DND-41 (cell line): ENCODE results near the gene PAAF1.

Source experiments
- ATAC-seq: fragments of 200-7000 bp; cut with Tn5 transposase; 3 replicates; pipeline ENCODE4 v1.9.1; 2021; ENCODE audit warnings: low read depth; ENCODE audit not compliant: insufficient read depth
- DNase-seq: peaks from one replicate; pipeline ENCODE4 v3.0.0-alpha.2; 2020
- H2AFZ ChIP-seq: 2 replicates; pipeline ENCODE4 v1.6.0; 2012; ENCODE audit warnings: low read depth, low read length
- H3K27ac ChIP-seq: 2 replicates; pipeline ENCODE4 v1.5.1; 2012; ENCODE audit warnings: low read length, inconsistent platforms
- H3K27me3 ChIP-seq: fragments of 200-600 bp; sonication (generic); 2 replicates; pipeline ENCODE4 v1.6.0; 2012; ENCODE audit warnings: low read length, mild to moderate bottlenecking, inconsistent platforms; ENCODE audit not compliant: insufficient read depth, poor library complexity
- H3K36me3 ChIP-seq: 2 replicates; pipeline ENCODE4 v1.5.1; 2012; ENCODE audit warnings: low read length, inconsistent platforms; ENCODE audit not compliant: insufficient read depth
- H3K4me1 ChIP-seq: 2 replicates; pipeline ENCODE4 v1.5.1; 2012; ENCODE audit warnings: mild to moderate bottlenecking, low read length; ENCODE audit not compliant: insufficient read depth
- H3K4me2 ChIP-seq: 2 replicates; pipeline ENCODE4 v1.6.0; 2012; ENCODE audit warnings: mild to moderate bottlenecking, moderate library complexity, low read length, inconsistent platforms; ENCODE audit not compliant: insufficient read depth
- H3K4me3 ChIP-seq, 2 experiments: fragments of 200-600 bp in 1 of 2; shearing (Covaris generic) in 1 of 2; 2 replicates each; pipeline ENCODE4 v1.5.1; 2012 to 2016; ENCODE audit warnings: inconsistent platforms in 2 of 2, low read length in 2 of 2, mild to moderate bottlenecking in 2 of 2, low read depth in 1 of 2, moderate library complexity in 1 of 2
- H3K79me2 ChIP-seq: 2 replicates; pipeline ENCODE4 v1.6.0; 2012; ENCODE audit warnings: low read length, inconsistent platforms; ENCODE audit not compliant: insufficient read depth
- H3K9ac ChIP-seq: 2 replicates; pipeline ENCODE4 v1.6.0; 2012; ENCODE audit warnings: low read depth, mild to moderate bottlenecking, inconsistent platforms, low read length, moderate library complexity
- H3K9me3 ChIP-seq: 2 replicates; pipeline ENCODE4 v1.5.1; 2012; ENCODE audit warnings: low read length, moderate library complexity, mild to moderate bottlenecking, inconsistent platforms; ENCODE audit not compliant: insufficient read depth, severe bottlenecking
- H4K20me1 ChIP-seq: 2 replicates; pipeline ENCODE4 v1.6.0; 2012; ENCODE audit warnings: low read length; ENCODE audit not compliant: insufficient read depth
- EZH2 ChIP-seq: IDR thresholded peaks from 3 replicates; pipeline ENCODE4 v1.6.1; 2012; ENCODE audit warnings: borderline replicate concordance, low read depth, mild to moderate bottlenecking, moderate library complexity, low read length, inconsistent platforms; ENCODE audit not compliant: severe bottlenecking
- TF ChIP-seq, protein P1 (sequence below): IDR thresholded peaks from 2 replicates; pipeline ENCODE4 v1.5.1; 2012; ENCODE audit warnings: borderline replicate concordance, low read length, moderate library complexity, mild to moderate bottlenecking; ENCODE audit not compliant: poor library complexity, severe bottlenecking; ENCODE audit errors: extremely low read depth

PAAF1 gene

DNA sequence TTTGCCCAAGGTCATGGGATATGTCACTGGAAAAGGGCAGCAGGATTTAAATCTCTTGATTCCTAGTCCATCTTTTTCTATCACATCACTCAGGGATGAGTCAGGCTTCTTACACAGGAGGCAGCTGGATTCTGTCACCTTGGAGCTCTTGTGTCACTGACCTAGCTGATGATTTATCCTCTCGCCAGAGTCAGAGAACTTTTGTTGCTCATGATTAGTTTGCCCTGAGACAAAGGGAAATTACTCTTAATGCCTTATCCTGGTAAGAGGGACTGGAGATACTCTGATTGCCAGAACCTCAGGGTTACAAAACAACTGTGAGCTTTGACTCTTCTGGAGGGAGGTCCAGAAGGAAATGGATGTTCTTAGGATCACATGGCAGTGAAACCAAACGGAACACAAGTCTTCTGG is 10.2 kb upstream of the PAAF1 start:
- H3K79me2 ChIP-seq = no peaks in the 10 kb centered on the region
- H4K20me1 ChIP-seq = no peaks in the 10 kb centered on the region
- H3K27me3 ChIP-seq = no peaks in the 10 kb centered on the region
- no peaks in the 10 kb centered on the region for H3K4me1 ChIP-seq
- TF ChIP-seq EZH2 = no peak
- TF ChIP-seq, protein P1, sequence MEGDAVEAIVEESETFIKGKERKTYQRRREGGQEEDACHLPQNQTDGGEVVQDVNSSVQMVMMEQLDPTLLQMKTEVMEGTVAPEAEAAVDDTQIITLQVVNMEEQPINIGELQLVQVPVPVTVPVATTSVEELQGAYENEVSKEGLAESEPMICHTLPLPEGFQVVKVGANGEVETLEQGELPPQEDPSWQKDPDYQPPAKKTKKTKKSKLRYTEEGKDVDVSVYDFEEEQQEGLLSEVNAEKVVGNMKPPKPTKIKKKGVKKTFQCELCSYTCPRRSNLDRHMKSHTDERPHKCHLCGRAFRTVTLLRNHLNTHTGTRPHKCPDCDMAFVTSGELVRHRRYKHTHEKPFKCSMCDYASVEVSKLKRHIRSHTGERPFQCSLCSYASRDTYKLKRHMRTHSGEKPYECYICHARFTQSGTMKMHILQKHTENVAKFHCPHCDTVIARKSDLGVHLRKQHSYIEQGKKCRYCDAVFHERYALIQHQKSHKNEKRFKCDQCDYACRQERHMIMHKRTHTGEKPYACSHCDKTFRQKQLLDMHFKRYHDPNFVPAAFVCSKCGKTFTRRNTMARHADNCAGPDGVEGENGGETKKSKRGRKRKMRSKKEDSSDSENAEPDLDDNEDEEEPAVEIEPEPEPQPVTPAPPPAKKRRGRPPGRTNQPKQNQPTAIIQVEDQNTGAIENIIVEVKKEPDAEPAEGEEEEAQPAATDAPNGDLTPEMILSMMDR = no peak
- H3K9ac ChIP-seq = no peak overlapping the region
- H3K27ac ChIP-seq = no peak overlapping the region
- H3K4me3 ChIP-seq = no peak overlapping the region
- DNase-seq (no peak), ATAC-seq (no peak)
- H3K4me2 ChIP-seq = no peak overlapping the region
- no peaks in the 10 kb centered on the region for H3K9me3 ChIP-seq
- no peak overlapping the region for H2AFZ ChIP-seq
- H3K36me3 ChIP-seq = peaks cover 38% of the 10 kb centered on the region

DNA sequence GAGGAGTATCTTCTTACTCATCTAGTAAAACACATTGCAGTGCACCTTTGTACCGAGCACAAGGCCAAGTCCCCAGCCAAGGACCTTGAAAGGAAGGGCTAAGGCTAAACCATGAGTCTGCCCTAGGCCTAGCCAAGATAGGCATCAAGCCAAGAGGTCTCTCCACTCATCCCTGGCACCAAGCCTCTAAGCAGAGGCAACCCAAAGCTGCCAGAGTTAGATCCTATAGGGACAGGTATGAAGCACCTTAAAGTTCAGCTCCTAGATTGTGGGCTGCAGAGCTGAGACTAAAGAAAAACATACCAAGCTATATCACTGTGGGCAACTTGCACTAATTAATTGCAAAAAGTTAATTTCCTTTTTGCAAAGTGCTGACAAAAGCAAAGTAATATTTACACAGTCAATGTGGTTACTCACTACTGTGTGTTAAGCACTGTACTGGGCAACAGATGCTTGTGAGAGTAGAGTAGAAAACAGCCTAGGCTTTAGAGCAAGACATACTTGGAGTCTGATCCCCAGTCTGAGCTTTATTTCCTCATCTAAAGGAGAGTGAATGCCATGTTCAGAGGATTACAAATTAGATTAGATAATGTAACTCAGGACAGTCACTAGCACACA is 7.4 kb upstream of the PAAF1 start:
- H3K9me3 ChIP-seq = no peaks in the 10 kb centered on the region
- peaks cover 40% of the 10 kb centered on the region for H3K36me3 ChIP-seq
- no peak overlapping the region for H3K27ac ChIP-seq
- no peak for TF ChIP-seq EZH2
- TF ChIP-seq, protein P1 = no peak
- H2AFZ ChIP-seq = no peak overlapping the region
- peaks cover under 1% of the 10 kb centered on the region for H3K4me1 ChIP-seq
- DNase-seq (no peak), ATAC-seq (no peak)
- H3K4me2 ChIP-seq = no peak overlapping the region
- no peaks in the 10 kb centered on the region for H3K27me3 ChIP-seq
- H3K9ac ChIP-seq = no peak overlapping the region
- H3K79me2 ChIP-seq = peaks cover 11% of the 10 kb centered on the region
- H3K4me3 ChIP-seq = no peak overlapping the region
- H4K20me1 ChIP-seq = no peaks in the 10 kb centered on the region

DNA sequence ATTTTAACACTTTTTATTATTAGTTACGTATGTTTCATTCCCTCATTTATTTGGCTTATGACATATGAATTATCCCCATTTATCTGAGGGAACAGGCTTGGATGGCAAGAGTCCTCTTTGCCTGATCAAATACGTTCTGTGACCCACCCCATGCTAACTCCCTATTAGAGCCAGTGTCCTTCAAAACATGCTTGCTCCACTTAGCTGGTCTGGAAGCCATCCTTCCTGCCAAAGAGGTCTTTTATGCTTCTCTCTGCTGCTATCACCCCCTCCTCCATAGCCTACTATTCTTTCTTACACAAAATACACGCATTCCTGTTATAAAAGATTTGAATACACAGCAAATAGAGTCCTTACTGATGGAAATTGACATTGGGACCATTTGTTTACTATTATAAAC is 6.5 kb upstream of the PAAF1 start:
- H3K9me3 ChIP-seq = no peaks in the 10 kb centered on the region
- peaks cover 43% of the 10 kb centered on the region for H3K36me3 ChIP-seq

More for the DNA sequence above, 6.5 kb upstream of the PAAF1 start:
- ATAC-seq (no peak), DNase-seq (no peak)
- Histone ChIP-seq H3K4me2 (no peak overlapping the region), H3K9ac (no peak overlapping the region), H3K4me3 (no peak overlapping the region), H3K79me2 (peaks cover 19% of the 10 kb centered on the region), H3K27me3 (no peaks in the 10 kb centered on the region), H2AFZ (no peak overlapping the region), H3K27ac (no peak overlapping the region), H3K4me1 (peaks cover 9% of the 10 kb centered on the region), H4K20me1 (no peaks in the 10 kb centered on the region)
- TF ChIP-seq EZH2 = no peak
- TF ChIP-seq, protein P1 = no peak
